Right cardiac atrium (tissue), 5 donors: ENCODE results near the gene PNKD. TPM values are rescaled to one million over a fixed set of nuclear protein-coding genes. Genes with fewer than 3 reads are reported as not detected.

Experiments
- ATAC-seq, 2 donors: fragments of 200-7000 bp; cut with Tn5 transposase; one replicate each; pipeline versions ENCODE4 v1.8.0 to v1.9.1; 2020; ENCODE audit warnings: moderate library complexity in 2 of 2, mild to moderate bottlenecking in 1 of 2
- DNase-seq, 3 donors: peaks; one replicate each; pipeline ENCODE4 v3.0.0-alpha.2; 2020
- H3K27ac ChIP-seq: one replicate; pipeline ENCODE4 v1.5.1; 2013; ENCODE audit warnings: mild to moderate bottlenecking, low read length, control low read depth, moderate library complexity
- H3K27me3 ChIP-seq: one replicate; pipeline ENCODE4 v1.6.1; 2013; ENCODE audit not compliant: control insufficient read depth, insufficient read depth
- H3K4me1 ChIP-seq: one replicate; pipeline ENCODE4 v1.6.1; 2013; ENCODE audit warnings: low read length; ENCODE audit not compliant: control insufficient read depth, insufficient read depth
- H3K4me3 ChIP-seq: one replicate; pipeline ENCODE4 v1.5.1; 2013; ENCODE audit warnings: low read length, control low read depth
- H3K9me3 ChIP-seq: one replicate; pipeline ENCODE4 v1.6.1; 2013; ENCODE audit warnings: low read length; ENCODE audit not compliant: control insufficient read depth
- WGBS: extraction: QIAGEN DNeasy Blood & Tissue Kit; methylation state at CpG from one replicate; pipeline ENCODE4 v1.1.7; 2013; 5-methylcytosine and 5-hydroxymethylcytosine counted together
- intact Hi-C, 4 donors: fragments of 100-400 bp; cut with DNase I; formaldehyde crosslinking; loops; one replicate each; pipeline versions ENCODE4 v1.11.0 to v1.14.0; 2022 to 2023
- polyA plus RNA-seq: library from polyadenylated mRNA; stranded (reverse); fragments of 200-250 nt; gene quantifications from one replicate; pipeline ENCODE4 v1.2.3, GENCODE V29; 2013
- total RNA-seq, 4 donors: library from RNA; stranded (reverse); fragmentation: NEBNext Ultra II Directional; extraction: Animal tissue kit (Norgen Biotek cat#: 25700); gene quantifications; one replicate each; pipeline ENCODE4 v1.2.1, GENCODE V29; 2021
- donor health status: healthy with polysubstance abuse.
- donor health status: DM: no; HTN: yes; CAD: no.
- donor health status: DM: no; HTN: no; CAD: no.
- donor health status: DM: no; HTN: yes; CAD: no; lungs with severe emphysema.
- donor health status: DM: yes; HTN: yes; CAD: no.

PNKD gene
- total and polyA plus RNA-seq, 5 donors: 69.3 to 157 (median 85.5) TPM

- H3K27ac ChIP-seq: no peak overlapping the region
- ATAC-seq (no peak), DNase-seq (no peak)
- 59% methylated on average over 3 of the region's 3 CpGs for WGBS
- intact Hi-C loops: no loop called here
- H3K4me3 ChIP-seq: no peak overlapping the region
- H3K4me1 ChIP-seq: peaks cover 4% of the 10 kb centered on the region
- H3K27me3 ChIP-seq: no peaks in the 10 kb centered on the region
- H3K9me3 ChIP-seq: no peaks in the 10 kb centered on the region
These were observed 35.8 kb upstream of the PNKD start for GRCh38 chr2:218234521-218234920.

GRCh38 chr2:218235017-218235416 is 35.3 kb upstream of the PNKD start:
- intact Hi-C loops: no loop called here
- no peak for ATAC-seq
- 97% methylated on average over 2 of the region's 2 CpGs for WGBS
- Histone ChIP-seq H3K4me1 (peaks cover 4% of the 10 kb centered on the region), H3K27me3 (no peaks in the 10 kb centered on the region), H3K27ac (no peak overlapping the region), H3K9me3 (no peaks in the 10 kb centered on the region), H3K4me3 (no peak overlapping the region)
- no peak for DNase-seq

GRCh38 chr2:218236829-218237228 is 33.5 kb upstream of the PNKD start:
- H3K27me3 ChIP-seq: no peaks in the 10 kb centered on the region
- DNase-seq: no peak
- no peaks in the 10 kb centered on the region for H3K9me3 ChIP-seq
- no peaks in the 10 kb centered on the region for H3K4me1 ChIP-seq
- intact Hi-C loops: no loop called here
- no peak overlapping the region for H3K27ac ChIP-seq
- no peak overlapping the region for H3K4me3 ChIP-seq
- 92% methylated on average over 4 of the region's 4 CpGs for WGBS
- no peak for ATAC-seq

- no peak for DNase-seq
- intact Hi-C loops: no loop called here
- no peak for ATAC-seq
- no peaks in the 10 kb centered on the region for H3K4me1 ChIP-seq
- no peak overlapping the region for H3K27ac ChIP-seq
- no peaks in the 10 kb centered on the region for H3K9me3 ChIP-seq
- no peak overlapping the region for H3K4me3 ChIP-seq
- whole genome bisulfite sequencing: 89% methylated on average over 1 of the region's 1 CpG
- no peaks in the 10 kb centered on the region for H3K27me3 ChIP-seq
These were observed 31.4 kb upstream of the PNKD start for GRCh38 chr2:218238887-218239286.

- DNase-seq (no peak), ATAC-seq (no peak)
- Histone ChIP-seq H3K4me3 (no peak overlapping the region), H3K27me3 (no peaks in the 10 kb centered on the region), H3K27ac (peak overlapping the region; percentile 41), H3K4me1 (no peaks in the 10 kb centered on the region), H3K9me3 (no peaks in the 10 kb centered on the region)
- intact Hi-C loops: no loop called here
- 42% methylated on average over 1 of the region's 1 CpG for WGBS
These were observed 26.1 kb upstream of the PNKD start for GRCh38 chr2:218244204-218244603.

- no peak overlapping the region for H3K27ac ChIP-seq
- intact Hi-C loops: no loop called here
- ATAC-seq: no peak
- no peak overlapping the region for H3K4me3 ChIP-seq
- DNase-seq: no peak
- WGBS: 82% methylated on average over 2 of the region's 2 CpGs
- H3K4me1 ChIP-seq: no peaks in the 10 kb centered on the region
- no peaks in the 10 kb centered on the region for H3K27me3 ChIP-seq
- H3K9me3 ChIP-seq: no peaks in the 10 kb centered on the region
These were observed 25.7 kb upstream of the PNKD start for GRCh38 chr2:218244665-218245064.

- Histone ChIP-seq H3K27me3 (no peaks in the 10 kb centered on the region), H3K4me1 (no peaks in the 10 kb centered on the region), H3K27ac (peak overlapping the region; percentile 25), H3K9me3 (no peaks in the 10 kb centered on the region), H3K4me3 (no peak overlapping the region)
- ATAC-seq: peak; percentile 42 to 67
- DNase-seq: no peak
- intact Hi-C loops: no loop called here
- WGBS: 60% methylated on average over 5 of the region's 5 CpGs
These were observed 25.1 kb upstream of the PNKD start for GRCh38 chr2:218245214-218245613.

GRCh38 chr2:218249691-218250090 is 20.6 kb upstream of the PNKD start:
- WGBS: 92% methylated on average over 13 of the region's 13 CpGs
- no peak for ATAC-seq
- no peaks in the 10 kb centered on the region for H3K4me1 ChIP-seq

GRCh38 chr2:218252509-218253231 is 17.6 kb upstream of the PNKD start:
- 71% methylated on average over 7 of the region's 7 CpGs for WGBS
- intact Hi-C loops: no loop called here
- DNase-seq (no peak), ATAC-seq (no peak)
- no peaks in the 10 kb centered on the region for H3K4me1 ChIP-seq
- H3K4me3 ChIP-seq: no peak overlapping the region
- no peaks in the 10 kb centered on the region for H3K9me3 ChIP-seq
- no peaks in the 10 kb centered on the region for H3K27me3 ChIP-seq
- no peak overlapping the region for H3K27ac ChIP-seq

More at GRCh38 chr2:218249691-218250090, 20.6 kb upstream of the PNKD start:
- no peaks in the 10 kb centered on the region for H3K27me3 ChIP-seq
- no peak overlapping the region for H3K27ac ChIP-seq
- DNase-seq: no peak
- intact Hi-C loops: no loop called here
- no peak overlapping the region for H3K4me3 ChIP-seq
- no peaks in the 10 kb centered on the region for H3K9me3 ChIP-seq

GRCh38 chr2:218253232-218253625 is 17.1 kb upstream of the PNKD start:
- no peak overlapping the region for H3K4me3 ChIP-seq
- DNase-seq: no peak
- WGBS: 74% methylated on average over 5 of the region's 5 CpGs
- ATAC-seq: no peak
- no peak overlapping the region for H3K27ac ChIP-seq
- no peaks in the 10 kb centered on the region for H3K9me3 ChIP-seq
- intact Hi-C loops: no loop called here
- no peaks in the 10 kb centered on the region for H3K27me3 ChIP-seq
- no peaks in the 10 kb centered on the region for H3K4me1 ChIP-seq

- Histone ChIP-seq H3K27me3 (no peaks in the 10 kb centered on the region), H3K9me3 (no peaks in the 10 kb centered on the region), H3K27ac (no peak overlapping the region), H3K4me1 (peaks cover 14% of the 10 kb centered on the region), H3K4me3 (no peak overlapping the region)
- no peak for ATAC-seq
- 83% methylated on average over 6 of the region's 6 CpGs for WGBS
- DNase-seq: no peak
- intact Hi-C loops: loop anchor here in 2 of 4 donors (5.0 kb wide), 1 partner anchor 68 kb away; no protein-coding TSS in a partner anchor
These were observed 14.9 kb upstream of the PNKD start for GRCh38 chr2:218255446-218255845.
